HL-60 (cell line): ENCODE measurements around the gene POLR3C.
"Not testable (repeated sequence)": the region's sequence is repeated elsewhere in the genome, so short reads cannot be mapped to it uniquely, and the experiment has no call there.

ENCODE experiments used
- DNase-seq, 2 experiments: peaks; one replicate each; pipeline ENCODE4 v3.0.0-alpha.2; 2010 to 2020; ENCODE audit warnings: low read depth in 1 of 2, low spot score in 1 of 2
- H3K27ac ChIP-seq: fragments of 250-450 bp; sonication (Bioruptor Pico); replicated peaks from 2 replicates; pipeline ENCODE4 v1.5.1; 2020; ENCODE audit warnings: mild to moderate bottlenecking, moderate library complexity
- H3K27me3 ChIP-seq: fragments of 250-450 bp; sonication (Bioruptor Pico); 2 replicates; pipeline ENCODE4 v1.5.1; 2021; ENCODE audit warnings: mild to moderate bottlenecking, moderate library complexity; ENCODE audit not compliant: insufficient read depth, poor library complexity, severe bottlenecking
- H3K4me3 ChIP-seq: replicated peaks from 2 replicates; pipeline ENCODE4 v1.5.1; 2011; ENCODE audit warnings: mild to moderate bottlenecking, control low read depth, low read length; ENCODE audit not compliant: insufficient read depth
- CTCF ChIP-seq: IDR thresholded peaks from one replicate; pipeline ENCODE4 v1.5.1; 2011; ENCODE audit warnings: low read length, control low read depth, inconsistent platforms; ENCODE audit not compliant: insufficient read depth
- GABPA ChIP-seq: IDR thresholded peaks from 2 replicates; pipeline ENCODE4 v1.6.1; 2012; ENCODE audit warnings: low read depth
- POLR2AphosphoS5 ChIP-seq: IDR thresholded peaks from 2 replicates; pipeline ENCODE4 v1.6.1; 2012; ENCODE audit warnings: low read depth
- REST ChIP-seq: IDR thresholded peaks from 2 replicates; pipeline ENCODE4 v1.6.1; 2012; ENCODE audit warnings: low read depth; ENCODE audit not compliant: insufficient replicate concordance
- SPI1 ChIP-seq: IDR thresholded peaks from 2 replicates; pipeline ENCODE4 v1.6.1; 2012; ENCODE audit warnings: low read depth, mild to moderate bottlenecking, borderline replicate concordance

Gene POLR3C

GRCh38 chr1:145806408-145806807 lies 17.6 kb upstream of the POLR3C start:
- no peak overlapping the region for H3K4me3 ChIP-seq
- TF ChIP-seq REST, result no peak
- TF ChIP-seq POLR2AphosphoS5, result no peak
- TF ChIP-seq SPI1, result no peak
- no peak for DNase-seq
- no peak overlapping the region for H3K27ac ChIP-seq
- no peaks in the 10 kb centered on the region for H3K27me3 ChIP-seq

GRCh38 chr1:145806844-145807243 lies 17.2 kb upstream of the POLR3C start:
- Histone ChIP-seq H3K4me3 (no peak overlapping the region), H3K27me3 (no peaks in the 10 kb centered on the region), H3K27ac (no peak overlapping the region)
- TF ChIP-seq GABPA, result no peak
- no peak for TF ChIP-seq SPI1
- no peak for TF ChIP-seq CTCF
- TF ChIP-seq POLR2AphosphoS5, result no peak
- TF ChIP-seq REST, result no peak
- DNase-seq, result no peak

GRCh38 chr1:145812977-145813810 lies 10.8 kb upstream of the POLR3C start:
- not testable (repeated sequence) for H3K27ac ChIP-seq, H3K27me3 ChIP-seq, H3K4me3 ChIP-seq, DNase-seq

GRCh38 chr1:145818095-145818494 lies 5.9 kb upstream of the POLR3C start:
- H3K27ac ChIP-seq, H3K27me3 ChIP-seq, H3K4me3 ChIP-seq, DNase-seq: not testable (repeated sequence)

- H3K27me3 ChIP-seq, H3K4me3 ChIP-seq, H3K27ac ChIP-seq, DNase-seq: not testable (repeated sequence)
These were observed 1.1 kb upstream of the POLR3C start for GRCh38 chr1:145822779-145823331.

GRCh38 chr1:145824499-145824842 lies 471 bp downstream of the POLR3C start:
- Histone ChIP-seq H3K27ac (peak overlapping the region; percentile 89), H3K27me3 (no peaks in the 10 kb centered on the region), H3K4me3 (peak overlapping the region; percentile 93)
- DNase-seq, result no peak
- TF ChIP-seq POLR2AphosphoS5, result no peak
- TF ChIP-seq CTCF, result no peak
- no peak for TF ChIP-seq SPI1
- TF ChIP-seq REST, result no peak
- TF ChIP-seq GABPA, result no peak
